EL (cell line): ENCODE data around the gene SCIN.
"Not testable (repeated sequence)": the region's sequence is repeated elsewhere in the genome, so short reads cannot be mapped to it uniquely, and the experiment has no call there.

Experiments
- DNase-seq: peaks from one replicate; pipeline ENCODE4 v3.0.0-alpha.2; 2016

Gene SCIN

GRCh38 chr7:12690041-12690878 lies 119.7 kb downstream of the SCIN start:
- no peak for DNase-seq

- not testable (repeated sequence) for DNase-seq
Observed at GRCh38 chr7:12691388-12691787, 120.9 kb downstream of the SCIN start.

GRCh38 chr7:12692035-12692434 lies 121.5 kb downstream of the SCIN start:
- no peak for DNase-seq

- DNase-seq, result no peak
Observed at GRCh38 chr7:12692479-12693259, 122.1 kb downstream of the SCIN start.

- DNase-seq, result no peak
Observed at GRCh38 chr7:12694817-12695216, 124.3 kb downstream of the SCIN start.

GRCh38 chr7:12695965-12696364 lies 125.4 kb downstream of the SCIN start:
- DNase-seq, result no peak

- DNase-seq, result no peak
Observed at GRCh38 chr7:12699299-12699698, 128.8 kb downstream of the SCIN start.

- no peak for DNase-seq
Observed at GRCh38 chr7:12701433-12701832, 130.9 kb downstream of the SCIN start.

GRCh38 chr7:12703881-12704280 lies 133.4 kb downstream of the SCIN start:
- DNase-seq, result no peak

GRCh38 chr7:12705878-12706277 lies 135.4 kb downstream of the SCIN start:
- no peak for DNase-seq

GRCh38 chr7:12706900-12707536 lies 136.5 kb downstream of the SCIN start:
- DNase-seq, result peak; percentile 43

GRCh38 chr7:12708314-12708713 lies 137.8 kb downstream of the SCIN start:
- no peak for DNase-seq
